ENCODE measurements around the gene MIR17HG.

- TF ChIP-seq CTCF (IDR thresholded peaks at IDR 0.05; ENCODE audit: low read length) (no peak), EZH2 (IDR thresholded peaks at IDR 0.05; ENCODE audit: borderline replicate concordance, low read length) (no peak)
These were observed 51.9 kb downstream of the MIR17HG start for GRCh38 chr13:91399189-91400062.

Data from OCI-LY1 (cell line).